Spleen (tissue), 11 donors: Measurements from ENCODE around the gene PODXL. TPM values are rescaled to one million over a fixed set of nuclear protein-coding genes. Genes with fewer than 3 reads are reported as not detected.

Experiments
- DNase-seq: peaks from one replicate; pipeline ENCODE4 v3.0.0-alpha.2; 2020
- H3K27ac ChIP-seq, 8 donors: fragments of 200-600 bp; sonication (generic) in 7 of 8; 1 replicate in 4 of 8; 2 replicates in 4 of 8; pipeline versions ENCODE4 v1.5.0 to v1.8.0; 2016 to 2021; ENCODE audit warnings: inconsistent platforms in 4 of 8, mild to moderate bottlenecking in 4 of 8, moderate library complexity in 1 of 8
- H3K27me3 ChIP-seq, 7 donors: fragments of 200-600 bp; sonication (generic) in 6 of 7; replicated peaks in 1 of 7; 1 replicate in 4 of 7; 2 replicates in 3 of 7; pipeline versions ENCODE4 v1.5.0 to v1.8.0; 2016 to 2021; ENCODE audit warnings: inconsistent platforms in 3 of 7, mild to moderate bottlenecking in 1 of 7
- H3K36me3 ChIP-seq, 6 donors: fragments of 200-600 bp; sonication (generic) in 5 of 6; 1 replicate in 4 of 6; 2 replicates in 2 of 6; pipeline versions ENCODE4 v1.5.0 to v1.8.0; 2016 to 2021; ENCODE audit warnings: inconsistent platforms in 2 of 6
- H3K4me1 ChIP-seq, 6 donors: fragments of 200-600 bp; sonication (generic) in 5 of 6; 1 replicate in 3 of 6; 2 replicates in 3 of 6; pipeline versions ENCODE4 v1.5.0 to v1.8.0; 2016 to 2021; ENCODE audit warnings: inconsistent platforms in 3 of 6
- H3K4me3 ChIP-seq, 8 donors: fragments of 200-600 bp; sonication (generic) in 7 of 8; 1 replicate in 4 of 8; 2 replicates in 4 of 8; pipeline versions ENCODE4 v1.5.0 to v1.8.0; 2016 to 2021; ENCODE audit warnings: inconsistent platforms in 4 of 8, mild to moderate bottlenecking in 4 of 8, moderate library complexity in 2 of 8
- H3K9me3 ChIP-seq, 8 donors: fragments of 200-600 bp; sonication (generic) in 7 of 8; 1 replicate in 4 of 8; 2 replicates in 4 of 8; pipeline versions ENCODE4 v1.5.0 to v1.8.0; 2016 to 2021; ENCODE audit warnings: inconsistent platforms in 4 of 8
- POLR2A ChIP-seq, 3 donors: fragments of 450-650 bp; IDR thresholded peaks; one replicate each; pipeline ENCODE4 v1.5.1; 2017; ENCODE audit warnings: antibody characterized with exemption in 3 of 3, mild to moderate bottlenecking in 1 of 3
- POLR2AphosphoS5 ChIP-seq, 3 donors: sonication (generic); formaldehyde crosslinking; IDR thresholded peaks; one replicate each; pipeline ENCODE4 v1.5.1; 2017; ENCODE audit warnings: antibody characterized with exemption in 3 of 3
- WGBS, 5 donors: extraction: QIAGEN DNeasy Blood & Tissue Kit in 3 of 5; methylation state at CpG; one replicate each; pipeline versions ENCODE4 v1.1.5 to v1.1.7; 2013 to 2018; 5-methylcytosine and 5-hydroxymethylcytosine counted together
- intact Hi-C: fragments of 100-400 bp; cut with DNase I; formaldehyde crosslinking; loops from one replicate; pipeline ENCODE4 v1.15.0; 2023; ENCODE audit warnings: low total_unique reads
- polyA plus RNA-seq, 3 donors: library from polyadenylated mRNA; stranded (reverse); fragments of 200-250 nt; gene quantifications; one replicate each; pipeline ENCODE4 v1.2.1, GENCODE V29; 2013
- total RNA-seq, 7 donors: library from RNA; depleted of rRNA in 3 of 7; stranded (reverse); fragments of >200 nt in 3 of 7; fragmentation: NEBNext Ultra II Directional in 4 of 7; extraction: Animal tissue kit (Norgen Biotek cat#: 25700) in 4 of 7; gene quantifications; one replicate each; pipeline versions ENCODE4 v1.1.0 to v1.2.1, GENCODE V29; 2016 to 2021
- TF ChIP-seq, protein P1 (sequence below), 11 experiments: fragments of 200-600 bp in 7 of 11; fragments of 450-650 bp in 4 of 11; sonication (generic) in 4 of 11; IDR thresholded peaks in 8 of 11; conservative IDR thresholded peaks in 3 of 11; 1 replicate in 7 of 11; 2 replicates in 4 of 11; pipeline versions ENCODE4 v1.4.0 to v1.8.0; 2016 to 2021; ENCODE audit warnings: antibody characterized with exemption in 11 of 11, inconsistent platforms in 4 of 11, mild to moderate bottlenecking in 1 of 11
- donor health status: healthy with polysubstance abuse.
- donor health status: DM: no; HTN: no; CAD: no; lungs with moderate emphysema.
- donor health status: DM: no; HTN: no; CAD: no.
- donor health status: Bipolar disorder and iron deficiency.
- donor health status: healthy.
- donor health status: DM: no; HTN: no; CAD: no.
- donor health status: DM: yes; HTN: yes; CAD: no.

PODXL gene
- total and polyA plus RNA-seq, 10 donors, result 1.9 to 27.5 (median 16.0) TPM

GRCh38 chr7:131462059-131462458, 94.4 kb downstream of the PODXL start:
- intact Hi-C loops, result no loop called here
- Histone ChIP-seq H3K27ac (no peak overlapping the region), H3K36me3 (peaks cover 0 to 91% (median 37%) of the 10 kb centered on the region in 6 donors), H3K4me3 (no peak overlapping the region), H3K4me1 (no peaks in the 10 kb centered on the region), H3K27me3 (no peaks in the 10 kb centered on the region), H3K9me3 (no peaks in the 10 kb centered on the region)
- WGBS, 5 donors, result 83 to 99% (median 97%) methylated on average over 3 of the region's 3 CpGs
- TF ChIP-seq, protein P1, sequence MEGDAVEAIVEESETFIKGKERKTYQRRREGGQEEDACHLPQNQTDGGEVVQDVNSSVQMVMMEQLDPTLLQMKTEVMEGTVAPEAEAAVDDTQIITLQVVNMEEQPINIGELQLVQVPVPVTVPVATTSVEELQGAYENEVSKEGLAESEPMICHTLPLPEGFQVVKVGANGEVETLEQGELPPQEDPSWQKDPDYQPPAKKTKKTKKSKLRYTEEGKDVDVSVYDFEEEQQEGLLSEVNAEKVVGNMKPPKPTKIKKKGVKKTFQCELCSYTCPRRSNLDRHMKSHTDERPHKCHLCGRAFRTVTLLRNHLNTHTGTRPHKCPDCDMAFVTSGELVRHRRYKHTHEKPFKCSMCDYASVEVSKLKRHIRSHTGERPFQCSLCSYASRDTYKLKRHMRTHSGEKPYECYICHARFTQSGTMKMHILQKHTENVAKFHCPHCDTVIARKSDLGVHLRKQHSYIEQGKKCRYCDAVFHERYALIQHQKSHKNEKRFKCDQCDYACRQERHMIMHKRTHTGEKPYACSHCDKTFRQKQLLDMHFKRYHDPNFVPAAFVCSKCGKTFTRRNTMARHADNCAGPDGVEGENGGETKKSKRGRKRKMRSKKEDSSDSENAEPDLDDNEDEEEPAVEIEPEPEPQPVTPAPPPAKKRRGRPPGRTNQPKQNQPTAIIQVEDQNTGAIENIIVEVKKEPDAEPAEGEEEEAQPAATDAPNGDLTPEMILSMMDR (IDR thresholded peaks at IDR 0.05 in 8 of 11, conservative IDR thresholded peaks at IDR 0.05 in 3 of 11), result no peak
- TF ChIP-seq POLR2A (IDR thresholded peaks at IDR 0.05) (no peak), POLR2AphosphoS5 (IDR thresholded peaks at IDR 0.05) (no peak)
- no peak for DNase-seq

DNA sequence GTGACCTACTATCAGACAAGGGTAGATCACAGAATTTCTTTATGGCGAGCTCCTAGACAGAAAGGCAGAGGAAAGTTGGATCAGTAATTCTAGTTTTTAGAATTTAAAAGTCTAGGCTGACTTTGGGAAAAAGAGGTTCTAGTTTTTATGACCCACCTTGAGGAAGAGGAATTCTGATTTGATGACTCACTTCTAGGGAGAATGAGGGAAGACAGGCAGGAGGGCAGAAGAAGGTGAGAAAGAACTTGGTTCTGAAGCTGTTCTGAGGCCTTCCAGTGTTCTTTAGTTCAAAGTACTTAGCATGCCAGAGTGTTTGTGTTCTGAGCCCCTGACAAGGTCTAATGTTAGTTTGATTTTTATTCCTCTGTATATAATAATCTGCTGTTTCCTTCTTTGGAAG, 97.2 kb downstream of the PODXL start:
- intact Hi-C loops, result no loop called here
- Histone ChIP-seq H3K36me3 (peaks cover 0 to 78% (median 20%) of the 10 kb centered on the region in 6 donors), H3K4me3 (no peak overlapping the region), H3K4me1 (no peaks in the 10 kb centered on the region), H3K27me3 (no peaks in the 10 kb centered on the region), H3K27ac (no peak overlapping the region), H3K9me3 (no peaks in the 10 kb centered on the region)
- TF ChIP-seq, protein P1 (IDR thresholded peaks at IDR 0.05 in 8 of 11, conservative IDR thresholded peaks at IDR 0.05 in 3 of 11), result no peak
- no peak for TF ChIP-seq POLR2A (IDR thresholded peaks at IDR 0.05)
- TF ChIP-seq POLR2AphosphoS5 (IDR thresholded peaks at IDR 0.05), result no peak
- 100% methylated on average over 1 of the region's 1 CpG for WGBS, 5 donors
- DNase-seq, result no peak

DNA sequence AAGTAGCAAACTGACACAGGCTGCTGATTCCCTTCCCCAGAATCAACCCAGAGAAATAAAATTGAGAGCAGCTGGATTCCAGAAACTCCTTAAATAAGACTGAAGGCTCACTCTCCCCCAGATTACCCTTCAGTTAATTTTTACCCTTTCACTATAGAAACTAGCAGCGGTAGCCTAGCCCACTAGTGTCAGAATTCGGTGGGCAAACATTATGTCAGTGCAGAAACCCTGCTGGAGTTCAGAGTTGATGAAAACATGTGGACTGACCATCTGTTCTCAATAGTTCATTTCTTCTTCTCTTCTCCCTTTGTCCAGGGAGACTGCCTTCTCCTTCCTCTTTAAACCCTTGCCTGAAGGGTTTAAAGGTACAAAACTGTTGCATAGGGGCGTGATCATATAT, 100.1 kb downstream of the PODXL start:
- H3K36me3 ChIP-seq, result peaks cover 0 to 69% (median 7%) of the 10 kb centered on the region in 6 donors
- DNase-seq, result no peak
- 97 to 100% (median 98%) methylated on average over 3 of the region's 3 CpGs for WGBS, 5 donors
- intact Hi-C loops, result no loop called here
- H3K4me1 ChIP-seq, result no peaks in the 10 kb centered on the region
- H3K9me3 ChIP-seq, result no peaks in the 10 kb centered on the region
- TF ChIP-seq, protein P1 (IDR thresholded peaks at IDR 0.05 in 8 of 11, conservative IDR thresholded peaks at IDR 0.05 in 3 of 11), result no peak
- no peak for TF ChIP-seq POLR2AphosphoS5 (IDR thresholded peaks at IDR 0.05)
- no peak for TF ChIP-seq POLR2A (IDR thresholded peaks at IDR 0.05)
- H3K27ac ChIP-seq, result no peak overlapping the region
- H3K27me3 ChIP-seq, result no peaks in the 10 kb centered on the region
- H3K4me3 ChIP-seq, result no peak overlapping the region

GRCh38 chr7:131455546-131455945, 100.9 kb downstream of the PODXL start:
- no peaks in the 10 kb centered on the region for H3K4me1 ChIP-seq
- no peaks in the 10 kb centered on the region for H3K9me3 ChIP-seq
- H3K4me3 ChIP-seq, result no peak overlapping the region
- H3K36me3 ChIP-seq, result peaks cover 0 to 70% (median 5%) of the 10 kb centered on the region in 6 donors
- TF ChIP-seq, protein P1 (IDR thresholded peaks at IDR 0.05 in 8 of 11, conservative IDR thresholded peaks at IDR 0.05 in 3 of 11), result no peak
- TF ChIP-seq POLR2AphosphoS5 (IDR thresholded peaks at IDR 0.05) (no peak), POLR2A (IDR thresholded peaks at IDR 0.05) (no peak)
- 85 to 91% (median 87%) methylated on average over 7 of the region's 7 CpGs for WGBS, 5 donors
- H3K27me3 ChIP-seq, result no peaks in the 10 kb centered on the region
- DNase-seq, result no peak
- H3K27ac ChIP-seq, result no peak overlapping the region
- intact Hi-C loops, result no loop called here
